Stomach (tissue), 9 donors: ENCODE measurements around the gene HTR5A. TPM values are rescaled to one million over a fixed set of nuclear protein-coding genes. Genes with fewer than 3 reads are reported as not detected.

Source experiments
- DNase-seq, 2 donors: peaks; one replicate each; pipeline versions ENCODE4 v3.0.0 to v3.0.0-alpha.2; 2013 to 2019
- H3K27ac ChIP-seq, 5 donors: fragments of 200-600 bp in 4 of 5; sonication (generic) in 4 of 5; one replicate each; pipeline ENCODE4 v1.5.1; 2013 to 2019; ENCODE audit warnings: mild to moderate bottlenecking in 1 of 5, moderate library complexity in 1 of 5
- H3K27me3 ChIP-seq, 3 donors: fragments of 200-600 bp; sonication (generic); one replicate each; pipeline ENCODE4 v1.5.1; 2017 to 2019; ENCODE audit warnings: mixed run types in 1 of 3
- H3K36me3 ChIP-seq, 4 donors: fragments of 200-600 bp; sonication (generic); 1 replicate in 3 of 4; 2 replicates in 1 of 4; pipeline ENCODE4 v1.5.1; 2016 to 2019
- H3K4me1 ChIP-seq, 4 donors: fragments of 200-600 bp; sonication (generic); one replicate each; pipeline ENCODE4 v1.5.1; 2016 to 2019
- H3K4me3 ChIP-seq, 4 donors: fragments of 200-600 bp; sonication (generic) in 3 of 4; one replicate each; pipeline ENCODE4 v1.5.1; 2016 to 2019; ENCODE audit warnings: mild to moderate bottlenecking in 1 of 4
- H3K9me3 ChIP-seq, 4 donors: fragments of 200-600 bp; sonication (generic); one replicate each; pipeline ENCODE4 v1.5.1; 2016 to 2019
- EP300 ChIP-seq: sonication (generic); formaldehyde crosslinking; IDR thresholded peaks from one replicate; pipeline ENCODE4 v1.6.1; 2017; ENCODE audit warnings: antibody characterized with exemption
- POLR2A ChIP-seq, 4 donors: fragments of 450-650 bp; IDR thresholded peaks; one replicate each; pipeline ENCODE4 v1.6.1; 2016; ENCODE audit warnings: antibody characterized with exemption in 4 of 4, control low read depth in 2 of 4, mild to moderate bottlenecking in 1 of 4, moderate library complexity in 1 of 4
- POLR2AphosphoS5 ChIP-seq, 3 donors: sonication (generic); formaldehyde crosslinking; IDR thresholded peaks; one replicate each; pipeline ENCODE4 v1.6.1; 2016; ENCODE audit warnings: antibody characterized with exemption in 3 of 3
- WGBS, 5 donors: extraction: QIAGEN DNeasy Blood & Tissue Kit in 3 of 5; methylation state at CpG; one replicate each; pipeline versions ENCODE4 v1.1.5 to v1.1.7; 2013 to 2018; 5-methylcytosine and 5-hydroxymethylcytosine counted together
- intact Hi-C: fragments of 100-400 bp; cut with DNase I; formaldehyde crosslinking; loops from one replicate; pipeline ENCODE4 v1.15.1; 2023; ENCODE audit warnings: low total_unique reads
- polyA plus RNA-seq, 3 donors: library from polyadenylated mRNA; stranded (reverse); fragments of 200-250 nt; gene quantifications; one replicate each; pipeline ENCODE4 v1.2.3, GENCODE V29; 2013
- total RNA-seq, 5 donors: library from RNA; depleted of rRNA; stranded (reverse); fragments of >200 nt; gene quantifications; one replicate each; pipeline versions ENCODE4 v1.1.0 to v1.2.3, GENCODE V29; 2014 to 2016
- TF ChIP-seq, protein P1 (sequence below), 7 experiments: fragments of 450-650 bp in 4 of 7; fragments of 200-600 bp in 3 of 7; sonication (generic) in 3 of 7; IDR thresholded peaks; one replicate each; pipeline ENCODE4 v1.5.1; 2016 to 2019; ENCODE audit warnings: antibody characterized with exemption in 7 of 7, control low read depth in 2 of 7, mild to moderate bottlenecking in 1 of 7
- donor health status: healthy with polysubstance abuse.
- donor health status: Bipolar disorder and iron deficiency.
- donor health status: healthy.

Gene HTR5A
- total and polyA plus RNA-seq, 8 donors: not detected

DNA sequence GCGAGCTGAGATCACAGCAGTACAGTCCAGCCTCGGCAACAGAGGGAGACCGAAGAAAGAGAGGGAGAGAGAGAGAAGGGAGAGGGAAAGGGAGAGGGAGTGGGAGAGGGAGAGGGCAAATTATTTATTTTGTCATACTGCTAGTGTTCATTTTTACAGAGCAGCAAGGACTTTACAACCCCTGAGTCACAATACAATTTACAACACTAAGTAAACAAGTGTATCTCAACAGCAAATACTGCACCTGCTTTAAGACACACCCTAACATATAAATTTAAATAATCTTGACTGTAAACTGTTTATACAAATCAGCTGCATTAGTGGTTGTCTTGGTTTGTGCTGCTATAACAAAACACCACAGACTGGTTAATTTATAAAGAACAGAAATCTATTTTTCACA lies 27.2 kb downstream of the HTR5A start:
- Histone ChIP-seq H3K9me3 (no peaks in the 10 kb centered on the region), H3K36me3 (no peaks in the 10 kb centered on the region), H3K4me3 (no peak overlapping the region), H3K27me3 (peaks cover 0 to 15% (median 0%) of the 10 kb centered on the region in 3 donors), H3K4me1 (no peaks in the 10 kb centered on the region), H3K27ac (no peak overlapping the region)
- TF ChIP-seq POLR2AphosphoS5 (IDR thresholded peaks at IDR 0.05) (no peak), EP300 (no peak), POLR2A (IDR thresholded peaks at IDR 0.05) (no peak)
- TF ChIP-seq, protein P1, sequence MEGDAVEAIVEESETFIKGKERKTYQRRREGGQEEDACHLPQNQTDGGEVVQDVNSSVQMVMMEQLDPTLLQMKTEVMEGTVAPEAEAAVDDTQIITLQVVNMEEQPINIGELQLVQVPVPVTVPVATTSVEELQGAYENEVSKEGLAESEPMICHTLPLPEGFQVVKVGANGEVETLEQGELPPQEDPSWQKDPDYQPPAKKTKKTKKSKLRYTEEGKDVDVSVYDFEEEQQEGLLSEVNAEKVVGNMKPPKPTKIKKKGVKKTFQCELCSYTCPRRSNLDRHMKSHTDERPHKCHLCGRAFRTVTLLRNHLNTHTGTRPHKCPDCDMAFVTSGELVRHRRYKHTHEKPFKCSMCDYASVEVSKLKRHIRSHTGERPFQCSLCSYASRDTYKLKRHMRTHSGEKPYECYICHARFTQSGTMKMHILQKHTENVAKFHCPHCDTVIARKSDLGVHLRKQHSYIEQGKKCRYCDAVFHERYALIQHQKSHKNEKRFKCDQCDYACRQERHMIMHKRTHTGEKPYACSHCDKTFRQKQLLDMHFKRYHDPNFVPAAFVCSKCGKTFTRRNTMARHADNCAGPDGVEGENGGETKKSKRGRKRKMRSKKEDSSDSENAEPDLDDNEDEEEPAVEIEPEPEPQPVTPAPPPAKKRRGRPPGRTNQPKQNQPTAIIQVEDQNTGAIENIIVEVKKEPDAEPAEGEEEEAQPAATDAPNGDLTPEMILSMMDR (IDR thresholded peaks at IDR 0.05): no peak
- intact Hi-C loops: no loop called here
- 55 to 80% (median 73%) methylated on average over 3 of the region's 3 CpGs for WGBS, 5 donors
- DNase-seq: no peak

DNA sequence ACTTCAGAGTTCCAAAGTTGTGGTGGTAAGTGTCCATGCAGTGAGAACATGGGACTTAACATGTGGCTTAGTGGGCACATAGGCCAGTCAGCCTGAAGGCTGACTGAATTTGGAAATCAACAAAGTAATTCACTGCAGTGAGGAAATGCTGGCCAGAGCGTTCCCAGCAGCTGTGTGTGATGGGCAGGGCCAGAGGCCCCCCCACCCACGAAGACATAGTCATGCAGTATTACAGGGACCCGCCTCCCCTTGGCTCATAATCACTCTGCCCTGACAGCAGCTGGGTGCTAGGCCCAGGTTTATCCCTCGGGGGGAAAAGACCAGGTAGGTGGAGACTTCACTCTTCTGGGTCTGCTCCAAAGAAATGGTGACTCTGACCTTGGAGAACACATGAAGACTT lies 33.7 kb downstream of the HTR5A start:
- Histone ChIP-seq H3K36me3 (no peaks in the 10 kb centered on the region), H3K4me1 (no peaks in the 10 kb centered on the region), H3K4me3 (no peak overlapping the region), H3K27ac (no peak overlapping the region), H3K27me3 (peaks cover 0 to 36% (median 5%) of the 10 kb centered on the region in 3 donors), H3K9me3 (no peaks in the 10 kb centered on the region)
- TF ChIP-seq POLR2AphosphoS5 (IDR thresholded peaks at IDR 0.05) (no peak), EP300 (no peak), POLR2A (IDR thresholded peaks at IDR 0.05) (no peak)
- TF ChIP-seq, protein P1 (IDR thresholded peaks at IDR 0.05): no peak
- intact Hi-C loops: no loop called here
- WGBS, 5 donors: 35 to 50% (median 41%) methylated on average over 4 of the region's 4 CpGs
- no peak for DNase-seq

DNA sequence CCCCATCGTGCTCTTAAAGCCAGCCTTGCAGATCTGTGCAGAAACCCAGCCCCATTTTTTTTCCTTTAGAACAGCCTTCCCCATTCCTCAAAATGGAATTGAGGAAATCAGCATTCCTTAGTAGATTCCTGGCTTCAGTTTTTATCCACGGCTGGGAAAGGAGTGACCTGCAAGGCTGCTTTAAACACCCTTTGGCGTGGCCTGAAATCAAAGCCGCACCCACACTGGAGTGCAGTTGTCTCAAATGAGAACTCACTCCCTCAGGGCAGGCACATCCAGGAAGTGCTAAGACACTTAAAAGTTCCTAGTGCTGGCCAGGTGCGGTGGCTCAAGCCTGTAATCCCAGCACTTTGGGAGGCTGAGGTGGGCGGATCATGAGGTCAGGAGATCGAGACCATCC lies 34.8 kb downstream of the HTR5A start:
- no peak for DNase-seq
- intact Hi-C loops: no loop called here
- Histone ChIP-seq H3K36me3 (no peaks in the 10 kb centered on the region), H3K27ac (no peak overlapping the region), H3K4me1 (no peaks in the 10 kb centered on the region), H3K9me3 (no peaks in the 10 kb centered on the region), H3K4me3 (no peak overlapping the region), H3K27me3 (peaks cover 0 to 36% (median 5%) of the 10 kb centered on the region in 3 donors)
- TF ChIP-seq POLR2AphosphoS5 (IDR thresholded peaks at IDR 0.05) (no peak), POLR2A (IDR thresholded peaks at IDR 0.05) (no peak), EP300 (no peak)
- TF ChIP-seq, protein P1 (IDR thresholded peaks at IDR 0.05): no peak
- WGBS, 5 donors: 51 to 70% (median 64%) methylated on average over 6 to 7 of the region's 7 CpGs

GRCh38 chr7:155106356-155106755 lies 36.2 kb downstream of the HTR5A start:
- no peaks in the 10 kb centered on the region for H3K36me3 ChIP-seq
- H3K9me3 ChIP-seq: no peaks in the 10 kb centered on the region
- TF ChIP-seq EP300 (no peak), POLR2AphosphoS5 (IDR thresholded peaks at IDR 0.05) (no peak), POLR2A (IDR thresholded peaks at IDR 0.05) (no peak)
- TF ChIP-seq, protein P1 (IDR thresholded peaks at IDR 0.05): no peak
- peaks cover 0 to 49% (median 5%) of the 10 kb centered on the region in 3 donors for H3K27me3 ChIP-seq
- DNase-seq: no peak
- H3K4me3 ChIP-seq: no peak overlapping the region
- intact Hi-C loops: no loop called here
- no peaks in the 10 kb centered on the region for H3K4me1 ChIP-seq
- 77 to 92% (median 83%) methylated on average over 4 to 5 of the region's 5 CpGs for WGBS, 5 donors
- H3K27ac ChIP-seq: no peak overlapping the region
